22Rv1 (cell line): ENCODE results near the gene UBL5.

ENCODE experiments used
- ZFX ChIP-seq: fragments of 450-650 bp; IDR thresholded peaks from 2 replicates; pipeline ENCODE4 v1.6.1; 2017; ENCODE audit warnings: antibody characterized with exemption, borderline replicate concordance
- TF ChIP-seq, protein P1 (sequence below): fragments of 450-650 bp; IDR thresholded peaks from 2 replicates; pipeline ENCODE4 v1.5.1; 2017; ENCODE audit warnings: mild to moderate bottlenecking

DNA sequence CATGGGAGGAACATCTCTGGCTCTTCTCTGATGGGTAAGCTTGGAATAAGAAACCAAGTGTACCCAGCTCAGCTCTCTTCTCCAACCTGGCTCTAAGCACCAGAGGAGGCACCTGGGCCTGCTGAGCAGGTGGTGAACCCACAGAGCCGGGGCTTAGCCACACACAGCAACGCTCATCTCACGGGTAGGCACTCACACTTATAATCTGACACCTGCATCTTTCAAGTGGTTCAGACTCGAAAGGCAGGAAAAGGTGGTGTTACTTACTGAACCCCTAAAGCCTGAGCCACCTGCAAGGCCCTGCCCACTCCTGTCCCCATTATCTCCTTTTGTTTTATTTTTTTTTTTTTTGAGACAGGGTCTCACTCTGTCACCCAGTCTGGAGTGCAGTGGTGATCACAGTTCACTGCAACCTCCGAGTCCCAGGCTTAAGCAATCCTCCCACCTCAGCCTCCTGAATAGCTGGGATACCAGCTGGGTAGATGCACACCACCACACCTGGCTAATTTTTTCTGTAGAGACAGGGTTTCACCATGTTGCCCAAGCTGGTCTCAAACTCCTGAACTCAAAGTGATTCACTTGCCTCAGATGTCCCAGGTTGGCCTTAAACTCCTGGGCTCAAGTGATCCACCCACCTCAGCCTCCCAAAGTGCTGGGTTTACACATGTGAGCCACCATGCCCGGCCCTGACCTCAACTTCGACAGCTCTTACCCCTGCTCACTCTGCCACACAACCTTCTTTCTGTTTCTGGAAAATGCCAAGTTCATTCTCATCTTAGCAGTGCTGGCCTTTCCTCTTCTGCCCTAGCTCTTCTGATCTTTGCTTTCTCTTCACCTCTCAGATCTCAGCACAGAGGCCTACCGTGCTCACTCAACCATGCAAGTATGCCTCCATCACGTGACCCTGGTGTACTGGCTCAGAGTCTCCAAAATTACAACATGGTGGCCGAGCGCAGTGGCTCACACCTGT lies 18.6 kb upstream of the UBL5 start:
- TF ChIP-seq, protein P1, sequence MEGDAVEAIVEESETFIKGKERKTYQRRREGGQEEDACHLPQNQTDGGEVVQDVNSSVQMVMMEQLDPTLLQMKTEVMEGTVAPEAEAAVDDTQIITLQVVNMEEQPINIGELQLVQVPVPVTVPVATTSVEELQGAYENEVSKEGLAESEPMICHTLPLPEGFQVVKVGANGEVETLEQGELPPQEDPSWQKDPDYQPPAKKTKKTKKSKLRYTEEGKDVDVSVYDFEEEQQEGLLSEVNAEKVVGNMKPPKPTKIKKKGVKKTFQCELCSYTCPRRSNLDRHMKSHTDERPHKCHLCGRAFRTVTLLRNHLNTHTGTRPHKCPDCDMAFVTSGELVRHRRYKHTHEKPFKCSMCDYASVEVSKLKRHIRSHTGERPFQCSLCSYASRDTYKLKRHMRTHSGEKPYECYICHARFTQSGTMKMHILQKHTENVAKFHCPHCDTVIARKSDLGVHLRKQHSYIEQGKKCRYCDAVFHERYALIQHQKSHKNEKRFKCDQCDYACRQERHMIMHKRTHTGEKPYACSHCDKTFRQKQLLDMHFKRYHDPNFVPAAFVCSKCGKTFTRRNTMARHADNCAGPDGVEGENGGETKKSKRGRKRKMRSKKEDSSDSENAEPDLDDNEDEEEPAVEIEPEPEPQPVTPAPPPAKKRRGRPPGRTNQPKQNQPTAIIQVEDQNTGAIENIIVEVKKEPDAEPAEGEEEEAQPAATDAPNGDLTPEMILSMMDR: no peak
- no peak for TF ChIP-seq ZFX
